HG02571 (cell line): ENCODE results near the gene CDC42SE2.
A peak's percentile ranks its signal among the peaks of the same experiment; 100 is the strongest.
"Not testable (repeated sequence)": the region's sequence is repeated elsewhere in the genome, so short reads cannot be mapped to it uniquely, and the experiment has no call there.

Experiments used
- ATAC-seq: cut with Tn5 transposase; IDR thresholded peaks from one replicate; pipeline ENCODE4 v1.9.1; 2021; ENCODE audit warnings: mild to moderate bottlenecking, moderate library complexity; ENCODE audit not compliant: unreplicated experiment

Gene CDC42SE2

DNA sequence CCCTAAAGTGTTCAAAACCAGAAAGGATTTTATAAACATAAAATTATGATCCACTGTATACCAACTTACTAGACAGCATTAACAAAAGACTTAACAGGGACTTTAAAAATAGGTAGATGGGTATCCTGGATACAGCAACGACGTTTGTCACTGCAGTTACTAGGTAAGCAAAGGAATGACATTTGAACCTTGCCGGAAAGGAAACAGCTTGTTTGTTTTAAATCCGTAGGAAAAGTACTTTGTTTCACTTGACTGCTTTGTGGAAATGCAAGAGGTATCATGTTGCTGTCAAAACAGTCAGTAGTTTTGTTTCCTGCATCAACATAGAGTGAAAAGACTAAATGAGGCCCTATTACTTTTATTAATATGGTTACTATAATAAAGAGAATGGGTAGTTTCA, 122.9 kb downstream of the CDC42SE2 start:
- ATAC-seq, result no peak

- no peak for ATAC-seq
Observed at GRCh38 chr5:131387255-131387654, 123.4 kb downstream of the CDC42SE2 start.

- peak; percentile 38 for ATAC-seq
Observed at GRCh38 chr5:131389096-131389868, 125.4 kb downstream of the CDC42SE2 start.

GRCh38 chr5:131389869-131390265, 126.0 kb downstream of the CDC42SE2 start:
- ATAC-seq, result no peak

DNA sequence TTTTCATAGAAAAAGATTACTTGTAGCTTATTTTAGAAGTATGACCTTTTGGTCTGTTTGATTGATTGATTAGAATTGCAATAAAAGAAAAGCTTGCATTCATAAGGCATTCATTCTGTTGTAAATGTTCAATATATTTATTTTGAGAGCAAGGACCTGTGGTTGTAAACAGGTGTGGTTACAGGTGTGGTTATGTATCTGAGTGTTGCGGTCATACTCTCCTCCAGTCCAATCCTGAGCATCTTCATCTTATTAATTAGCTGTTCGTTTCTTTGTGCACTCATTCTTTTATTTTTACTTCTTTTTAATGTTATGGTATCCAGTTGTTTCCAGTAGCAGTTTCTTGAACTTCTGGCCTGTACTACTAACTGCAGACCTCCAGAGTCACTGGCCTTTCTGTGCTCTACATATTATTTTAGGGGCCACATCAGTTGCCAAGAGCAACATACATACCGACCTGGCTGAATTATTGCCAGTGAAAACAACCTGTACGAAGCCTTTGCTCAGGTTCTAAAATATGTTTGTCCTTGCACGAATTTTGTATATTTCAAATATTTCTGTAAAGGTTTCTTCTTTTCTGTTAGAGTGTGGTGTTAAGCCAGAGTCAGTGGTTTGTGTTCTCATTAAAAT, 128.7 kb downstream of the CDC42SE2 start:
- no peak for ATAC-seq

GRCh38 chr5:131393498-131393968, 129.7 kb downstream of the CDC42SE2 start:
- no peak for ATAC-seq

GRCh38 chr5:131394128-131394527, 130.3 kb downstream of the CDC42SE2 start:
- peak; percentile 73 for ATAC-seq

GRCh38 chr5:131396015-131396414, 132.2 kb downstream of the CDC42SE2 start:
- ATAC-seq, result peak; percentile 81

DNA sequence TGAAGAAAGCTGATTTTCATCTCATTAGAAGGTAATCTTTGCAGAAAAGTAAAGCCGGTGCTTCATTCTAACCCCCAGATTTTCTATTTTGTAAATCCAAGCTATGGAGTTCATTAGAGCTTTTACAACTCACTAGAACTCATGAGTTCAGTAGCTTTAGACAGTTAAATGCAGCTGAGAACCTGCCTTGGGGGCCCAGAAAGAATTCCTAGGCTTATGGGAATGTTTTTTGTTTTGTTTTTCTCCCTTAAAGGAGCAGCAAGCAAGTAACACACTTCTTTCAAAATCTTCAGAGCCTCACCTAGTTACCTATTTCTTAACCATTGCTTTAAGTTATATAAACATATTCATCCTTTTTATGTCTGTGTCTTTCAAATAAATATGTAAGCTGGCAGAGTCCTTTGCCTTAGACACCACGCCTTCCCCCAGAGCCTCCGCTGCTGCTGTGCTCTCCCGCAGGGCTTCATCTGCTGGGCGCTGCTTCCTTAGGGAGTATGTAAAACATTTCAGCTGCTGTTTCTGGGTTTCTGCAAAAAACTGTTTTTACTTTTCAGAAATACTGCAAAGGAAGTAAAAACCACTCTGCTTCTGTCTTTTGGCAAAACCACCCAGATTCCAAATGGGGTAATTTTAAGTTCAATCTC, 132.9 kb downstream of the CDC42SE2 start:
- ATAC-seq, result no peak

DNA sequence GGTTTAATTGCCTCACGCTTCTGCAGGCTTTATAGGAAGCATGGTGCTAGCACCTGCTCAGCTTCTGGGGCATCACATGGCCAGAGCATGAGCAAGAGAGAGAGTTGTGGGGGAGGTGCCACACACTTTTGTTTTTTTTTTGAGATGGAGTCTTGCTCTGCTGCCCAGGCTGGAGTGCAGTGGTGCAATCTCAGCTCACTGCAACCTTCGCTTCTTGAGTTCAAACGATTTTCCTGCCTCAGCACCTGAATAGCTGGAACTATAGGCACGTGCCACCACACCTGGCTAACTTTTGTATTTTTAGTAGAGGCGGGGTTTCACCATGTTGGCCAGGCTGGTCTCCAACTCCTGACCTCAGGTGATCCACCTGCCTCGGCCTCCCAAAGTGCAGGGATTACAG, 135.2 kb downstream of the CDC42SE2 start:
- not testable (repeated sequence) for ATAC-seq

- no peak for ATAC-seq
Observed at GRCh38 chr5:131400585-131400984, 136.7 kb downstream of the CDC42SE2 start.

DNA sequence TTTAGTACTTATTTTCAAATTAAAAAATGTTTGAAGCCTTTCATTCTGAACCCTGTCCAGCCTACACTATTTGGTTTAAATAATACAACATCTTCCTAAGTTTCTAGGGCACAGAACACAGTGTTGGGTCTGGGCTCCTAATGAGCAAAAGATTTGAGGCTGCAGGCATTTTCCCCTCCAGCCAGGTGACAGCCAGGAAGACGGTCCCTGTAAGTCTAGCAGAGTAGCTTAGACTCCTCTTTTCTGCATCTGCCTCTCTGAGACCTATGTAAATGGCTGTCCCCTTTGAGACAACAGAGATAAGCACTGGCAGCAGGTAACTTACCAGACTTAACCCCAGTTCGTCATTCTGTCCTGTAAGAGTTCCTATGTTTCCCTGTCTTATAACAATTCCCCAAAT, 141.8 kb downstream of the CDC42SE2 start:
- no peak for ATAC-seq

DNA sequence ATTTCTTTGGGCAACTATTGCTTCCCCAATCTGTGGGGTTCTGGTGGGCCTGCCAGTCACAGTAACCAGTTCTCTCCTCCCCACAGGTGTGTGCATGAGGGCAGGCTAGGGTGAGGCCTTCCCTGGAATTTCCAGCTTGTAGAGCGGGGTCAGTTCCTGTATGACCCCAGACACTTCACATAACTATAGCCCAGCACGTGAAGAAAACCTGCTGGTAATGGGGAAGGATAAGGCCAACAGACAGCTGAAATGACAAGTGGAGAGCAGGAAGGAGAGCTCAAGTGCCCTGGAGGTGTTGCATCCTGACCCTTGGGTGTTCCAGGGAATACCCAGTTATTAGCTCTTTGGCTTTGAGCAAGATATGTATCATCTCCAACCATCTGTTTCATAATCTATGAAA, 142.2 kb downstream of the CDC42SE2 start:
- ATAC-seq, result no peak

- ATAC-seq, result no peak
Observed at GRCh38 chr5:131406975-131407638, 143.3 kb downstream of the CDC42SE2 start.

GRCh38 chr5:131413605-131414559, 150.0 kb downstream of the CDC42SE2 start:
- ATAC-seq, result peak; percentile 44

- ATAC-seq, result peak; percentile 83
Observed at GRCh38 chr5:131416729-131417128, 152.9 kb downstream of the CDC42SE2 start.

DNA sequence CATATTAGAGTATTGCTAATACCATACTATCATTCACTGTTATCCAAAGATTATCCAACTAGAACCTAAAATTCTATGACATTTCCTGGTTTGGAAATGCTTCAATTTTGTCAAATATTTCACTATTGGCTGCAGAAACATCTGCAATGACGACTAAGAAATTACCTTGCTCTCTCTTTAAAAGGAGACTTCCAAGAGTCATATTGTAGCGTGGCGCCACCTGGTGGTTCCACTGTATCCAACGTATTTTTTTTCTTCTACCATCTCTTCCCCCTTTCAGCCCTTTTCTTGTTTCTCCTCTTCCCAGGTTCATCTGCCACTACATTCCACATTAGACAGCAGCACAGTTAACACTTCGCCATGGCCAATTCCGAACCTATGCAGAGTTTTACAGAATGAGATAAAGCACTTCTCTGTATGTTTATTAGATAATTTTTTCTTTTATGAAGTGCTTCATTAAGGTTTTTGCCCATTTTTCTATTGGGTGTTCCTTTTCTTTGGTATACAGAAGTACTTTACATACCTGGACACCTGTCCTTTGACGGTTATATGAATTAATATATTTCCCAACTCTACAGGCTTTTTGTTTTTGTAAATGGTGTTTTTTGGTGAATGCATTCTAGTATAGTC, 153.5 kb downstream of the CDC42SE2 start:
- peak; percentile 44 for ATAC-seq

DNA sequence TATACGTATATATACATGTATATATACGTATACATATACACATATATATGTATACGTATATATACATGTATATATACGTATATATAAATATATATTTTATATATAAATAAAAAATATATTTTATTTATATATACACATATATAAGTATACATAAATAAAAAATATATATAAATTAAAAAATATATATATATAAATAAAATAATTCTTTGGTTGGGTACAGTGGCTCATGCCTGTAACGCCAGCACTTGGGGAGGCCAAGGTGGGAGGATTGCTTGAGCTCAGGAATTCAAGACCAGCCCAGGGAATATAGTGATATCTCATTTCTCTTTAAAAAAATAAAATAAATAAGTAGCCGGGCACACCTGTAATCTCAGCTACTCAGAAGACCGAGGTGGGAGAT, 155.0 kb downstream of the CDC42SE2 start:
- no peak for ATAC-seq

GRCh38 chr5:131419877-131420276, 156.0 kb downstream of the CDC42SE2 start:
- no peak for ATAC-seq

DNA sequence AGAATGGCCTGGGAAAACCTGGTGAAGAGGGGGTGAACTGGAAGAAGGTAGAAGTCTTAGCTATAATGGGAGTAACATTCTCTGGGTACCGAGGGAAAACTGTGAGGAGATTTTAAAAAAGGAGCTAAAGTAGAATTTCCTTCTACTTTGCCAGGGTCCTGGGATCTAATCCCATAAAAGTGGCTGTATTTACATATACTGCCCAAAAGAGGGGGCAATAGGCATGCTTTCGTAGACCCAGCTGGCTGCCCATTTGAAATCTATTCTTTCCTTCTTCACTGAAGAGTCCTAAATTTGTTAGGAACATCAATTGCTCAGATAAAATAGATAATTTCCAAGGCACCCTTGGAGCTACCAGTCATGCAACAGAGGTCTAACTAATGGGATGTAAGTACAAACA, 159.2 kb downstream of the CDC42SE2 start:
- no peak for ATAC-seq
